ENCODE measurements around the gene MTCL1.

- TF ChIP-seq CTCF (IDR thresholded peaks at IDR 0.05) (no peak), POLR2A (IDR thresholded peaks at IDR 0.05) (no peak)
Observed at GRCh38 chr18:8776013-8776943, 70.9 kb downstream of the MTCL1 start.
